GM12873 (cell line): ENCODE results near the gene KRTAP13-2.

Experiments
- CTCF ChIP-seq: IDR thresholded peaks from 2 replicates; pipeline ENCODE4 v1.5.1; 2012; ENCODE audit warnings: low read depth, mild to moderate bottlenecking, moderate library complexity, low read length, control low read depth; ENCODE audit not compliant: insufficient read depth; ENCODE audit errors: missing control alignments

Gene KRTAP13-2

GRCh38 chr21:30372139-30372770 is at the start of gene KRTAP13-2:
Gene KRTAP13-2, minus strand, starts transcription at chr21:30372271. Its CDS starts 58 bp downstream, at chr21:30372213.
- TF ChIP-seq CTCF, result no peak

- TF ChIP-seq CTCF, result no peak
Measured at GRCh38 chr21:30415993-30416392, 43.9 kb upstream of the KRTAP13-2 start.

- no peak for TF ChIP-seq CTCF
Measured at GRCh38 chr21:30408782-30409494, 36.9 kb upstream of the KRTAP13-2 start.

- no peak for TF ChIP-seq CTCF
Measured at GRCh38 chr21:30395731-30396130, 23.7 kb upstream of the KRTAP13-2 start, which contains the start of gene KRTAP13-1. Gene KRTAP13-1, plus strand, starts transcription at chr21:30396031. Its CDS starts 56 bp downstream, at chr21:30396087.

GRCh38 chr21:30391492-30392025 is 19.5 kb upstream of the KRTAP13-2 start:
- no peak for TF ChIP-seq CTCF

GRCh38 chr21:30382201-30382600 is 10.1 kb upstream of the KRTAP13-2 start:
- no peak for TF ChIP-seq CTCF

- no peak for TF ChIP-seq CTCF
Measured at GRCh38 chr21:30355906-30356305, 16.2 kb downstream of the KRTAP13-2 start.
